Astrocyte of the cerebellum (primary cell): ENCODE data around the gene SEMA4G.

Experiments
- DNase-seq: peaks from one replicate; pipeline ENCODE4 v3.0.0-alpha.2; 2011; ENCODE audit warnings: low read depth
- H3K4me3 ChIP-seq: 2 replicates; pipeline ENCODE4 v1.5.1; 2011; ENCODE audit warnings: mild to moderate bottlenecking, low read depth, low read length, moderate library complexity
- in situ Hi-C: cut with HindIII; loops from 2 replicates; pipeline ENCODE4 v1.10.0; 2017; ENCODE audit warnings: low sequenced_read_pairs
- TF ChIP-seq, protein P1 (sequence below): IDR thresholded peaks from 2 replicates; pipeline ENCODE4 v1.5.1; 2012; ENCODE audit warnings: low read length, low read depth, moderate library complexity, mild to moderate bottlenecking; ENCODE audit errors: missing control alignments

SEMA4G gene

GRCh38 chr10:101011517-101012423 is 42.5 kb downstream of the SEMA4G start:
- H3K4me3 ChIP-seq = no peak overlapping the region
- TF ChIP-seq, protein P1, sequence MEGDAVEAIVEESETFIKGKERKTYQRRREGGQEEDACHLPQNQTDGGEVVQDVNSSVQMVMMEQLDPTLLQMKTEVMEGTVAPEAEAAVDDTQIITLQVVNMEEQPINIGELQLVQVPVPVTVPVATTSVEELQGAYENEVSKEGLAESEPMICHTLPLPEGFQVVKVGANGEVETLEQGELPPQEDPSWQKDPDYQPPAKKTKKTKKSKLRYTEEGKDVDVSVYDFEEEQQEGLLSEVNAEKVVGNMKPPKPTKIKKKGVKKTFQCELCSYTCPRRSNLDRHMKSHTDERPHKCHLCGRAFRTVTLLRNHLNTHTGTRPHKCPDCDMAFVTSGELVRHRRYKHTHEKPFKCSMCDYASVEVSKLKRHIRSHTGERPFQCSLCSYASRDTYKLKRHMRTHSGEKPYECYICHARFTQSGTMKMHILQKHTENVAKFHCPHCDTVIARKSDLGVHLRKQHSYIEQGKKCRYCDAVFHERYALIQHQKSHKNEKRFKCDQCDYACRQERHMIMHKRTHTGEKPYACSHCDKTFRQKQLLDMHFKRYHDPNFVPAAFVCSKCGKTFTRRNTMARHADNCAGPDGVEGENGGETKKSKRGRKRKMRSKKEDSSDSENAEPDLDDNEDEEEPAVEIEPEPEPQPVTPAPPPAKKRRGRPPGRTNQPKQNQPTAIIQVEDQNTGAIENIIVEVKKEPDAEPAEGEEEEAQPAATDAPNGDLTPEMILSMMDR = peak; percentile 57
- in situ Hi-C loops = no loop called here
- DNase-seq = no peak

- in situ Hi-C loops = no loop called here
- DNase-seq = peak; percentile 84
- no peak overlapping the region for H3K4me3 ChIP-seq
- TF ChIP-seq, protein P1 = peak; percentile 81
Observed at GRCh38 chr10:101012525-101013364, 43.4 kb downstream of the SEMA4G start.

- TF ChIP-seq, protein P1 = no peak
- no peak overlapping the region for H3K4me3 ChIP-seq
- DNase-seq = no peak
- in situ Hi-C loops = no loop called here
Observed at GRCh38 chr10:101013365-101013825, 44.1 kb downstream of the SEMA4G start.

DNA sequence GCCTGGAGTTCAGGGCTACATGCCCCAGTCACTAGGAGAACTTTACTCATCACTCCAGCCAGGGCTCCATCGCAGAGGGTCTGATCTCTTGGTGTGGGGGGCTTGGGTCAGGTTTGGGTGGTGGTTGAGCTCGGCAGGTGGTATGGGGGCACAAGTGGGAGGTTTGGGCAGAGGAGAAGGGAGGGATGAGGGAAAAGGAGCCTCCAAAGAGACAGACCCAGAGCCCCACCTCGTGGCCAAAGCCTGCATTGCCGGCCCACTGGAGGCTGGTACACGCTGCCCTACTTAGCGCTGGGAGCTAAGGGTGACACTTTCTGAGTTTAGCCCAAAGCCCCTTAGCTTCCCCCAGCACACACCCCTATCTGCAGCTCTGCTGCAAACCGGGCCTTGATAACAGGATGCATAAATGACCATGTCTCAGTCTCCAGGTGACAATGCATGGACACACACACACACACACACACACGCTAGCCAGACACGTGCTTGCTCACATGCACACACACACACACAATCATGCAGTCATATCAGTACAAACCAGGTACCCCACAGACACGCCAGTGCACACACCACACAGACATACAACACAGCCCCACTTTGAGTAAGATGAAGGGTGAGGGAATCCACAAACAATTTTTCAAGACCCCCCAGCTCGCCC is 45.1 kb downstream of the SEMA4G start:
- TF ChIP-seq, protein P1 = peak; percentile 97
- in situ Hi-C loops = no loop called here
- no peak for DNase-seq
- no peak overlapping the region for H3K4me3 ChIP-seq

DNA sequence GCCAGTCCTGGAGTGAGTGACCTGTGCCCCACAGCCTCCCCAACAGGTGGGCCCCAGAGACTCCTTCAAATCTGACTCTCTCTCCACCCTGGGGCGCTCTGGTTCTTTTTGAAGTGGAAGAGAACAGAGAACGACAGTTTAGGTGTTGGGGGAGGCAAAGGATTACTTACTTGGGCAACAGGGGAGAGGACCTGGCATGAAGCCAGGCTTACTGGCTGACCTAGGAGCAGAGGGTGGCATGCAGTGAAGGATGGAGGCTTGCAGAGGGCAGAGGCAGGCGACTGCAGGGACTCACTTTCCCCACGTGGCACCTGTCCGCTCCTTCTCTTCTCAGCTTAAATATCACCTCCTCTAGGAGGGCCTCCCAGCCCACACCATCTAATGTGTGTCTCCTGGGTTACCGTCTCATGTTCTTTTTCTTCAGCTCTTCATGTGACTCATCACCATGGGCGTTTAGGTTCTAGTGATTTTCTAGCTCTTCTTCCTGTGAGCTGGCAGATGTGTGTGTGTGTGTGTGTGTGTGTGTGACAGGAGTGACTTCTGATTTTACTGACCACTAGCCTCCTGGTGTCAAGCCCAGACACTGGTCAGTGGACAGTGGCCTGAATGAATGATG is 45.8 kb downstream of the SEMA4G start:
- H3K4me3 ChIP-seq = no peak overlapping the region
- in situ Hi-C loops = no loop called here
- TF ChIP-seq, protein P1 = no peak
- no peak for DNase-seq

DNA sequence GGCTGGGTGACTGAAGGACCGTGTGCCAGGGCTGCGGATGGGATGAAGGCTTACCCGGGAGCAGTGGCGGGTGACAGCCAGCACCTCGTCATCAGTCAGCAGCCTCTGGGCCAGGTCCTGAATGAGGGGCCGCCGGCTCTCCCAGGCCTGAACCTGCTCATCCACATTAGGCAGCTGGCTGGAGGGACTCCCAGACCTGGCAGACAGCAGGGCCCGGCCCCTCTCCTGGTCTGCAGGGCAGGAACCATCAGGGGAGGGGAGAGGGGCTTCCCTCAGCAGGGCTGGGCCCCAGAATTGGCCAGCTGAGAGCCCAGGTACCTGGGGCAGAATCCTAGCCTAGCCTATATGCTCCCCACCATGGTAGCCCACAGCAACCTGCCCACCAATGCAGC is 46.3 kb downstream of the SEMA4G start:
- DNase-seq = no peak
- TF ChIP-seq, protein P1 = no peak
- in situ Hi-C loops = no loop called here
- no peak overlapping the region for H3K4me3 ChIP-seq
